Ovary (tissue), 3 donors: ENCODE results near the gene PHC2.

Source experiments
- CTCF ChIP-seq, 3 donors: fragments of 450-650 bp in 2 of 3; fragments of 200-600 bp in 1 of 3; IDR thresholded peaks; one replicate each; pipeline versions ENCODE4 v1.5.1 to v1.8.0; 2016 to 2022; ENCODE audit warnings: antibody characterized with exemption in 3 of 3, mild to moderate bottlenecking in 1 of 3
- EP300 ChIP-seq: sonication (generic); formaldehyde crosslinking; IDR thresholded peaks from one replicate; pipeline ENCODE4 v1.6.1; 2017; ENCODE audit warnings: antibody characterized with exemption
- POLR2A ChIP-seq: fragments of 450-650 bp; IDR thresholded peaks from one replicate; pipeline ENCODE4 v1.6.1; 2017; ENCODE audit warnings: antibody characterized with exemption, mild to moderate bottlenecking, moderate library complexity
- donor health status: DM: no; HTN: no; CAD: no.

GRCh38 chr1:33443705-33444180, 12.8 kb upstream of the PHC2 start:
- TF ChIP-seq CTCF (IDR thresholded peaks at IDR 0.05) = no peak
- no peak for TF ChIP-seq EP300
- no peak for TF ChIP-seq POLR2A
